OCI-LY1 (cell line): ENCODE results near the gene FAM24A.

Experiments used
- EZH2 ChIP-seq: fragments of 200-600 bp; sonication (generic), shearing (Covaris generic); IDR thresholded peaks from 2 replicates; pipeline ENCODE4 v1.8.0; 2017; ENCODE audit warnings: borderline replicate concordance, mixed run types, mild to moderate bottlenecking, antibody characterized with exemption, low read length, moderate library complexity, mixed read lengths
- TF ChIP-seq, protein P1 (sequence below): fragments of 200-600 bp; sonication (generic), shearing (Covaris generic); IDR thresholded peaks from 2 replicates; pipeline ENCODE4 v1.5.1; 2017; ENCODE audit warnings: mild to moderate bottlenecking, antibody characterized with exemption, low read length, moderate library complexity, mixed read lengths

DNA sequence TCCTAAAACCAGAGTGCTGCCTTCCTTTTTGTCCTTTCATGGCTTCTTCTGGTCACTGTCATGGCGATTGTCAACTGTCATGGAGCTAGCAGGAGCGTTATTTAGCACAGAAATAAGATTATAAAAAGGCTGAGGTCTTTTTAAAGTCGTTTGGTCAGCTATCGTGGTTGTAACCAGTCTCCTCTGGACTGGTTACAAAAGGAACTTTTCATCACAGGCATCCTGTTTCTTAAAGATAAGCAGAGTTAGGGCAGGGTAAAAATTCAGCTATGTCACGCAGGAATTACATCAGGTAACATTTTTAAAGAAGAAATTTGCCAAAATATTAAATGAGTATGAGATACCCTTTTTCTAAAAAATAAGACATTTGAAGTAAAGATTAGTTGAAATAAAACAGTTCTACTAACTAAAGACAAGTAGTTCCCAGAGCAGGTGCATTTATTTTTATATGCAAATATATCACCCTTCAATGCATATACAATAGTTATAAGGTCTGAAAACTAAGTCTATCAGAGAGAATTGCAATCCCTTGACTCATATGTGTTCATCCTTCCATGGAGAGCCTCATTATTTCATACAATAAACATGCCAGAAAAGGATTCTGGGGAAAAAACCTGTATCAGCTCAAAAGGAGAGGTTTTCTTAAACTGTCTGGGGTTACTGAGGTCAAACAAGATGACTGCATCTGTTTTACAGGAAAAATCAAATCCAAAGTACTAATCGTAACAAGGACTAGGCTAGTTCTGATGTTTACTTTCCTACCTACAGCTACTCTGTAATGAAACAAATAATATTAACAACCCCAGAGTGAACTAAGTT lies 20.9 kb downstream of the FAM24A start:
- TF ChIP-seq, protein P1, sequence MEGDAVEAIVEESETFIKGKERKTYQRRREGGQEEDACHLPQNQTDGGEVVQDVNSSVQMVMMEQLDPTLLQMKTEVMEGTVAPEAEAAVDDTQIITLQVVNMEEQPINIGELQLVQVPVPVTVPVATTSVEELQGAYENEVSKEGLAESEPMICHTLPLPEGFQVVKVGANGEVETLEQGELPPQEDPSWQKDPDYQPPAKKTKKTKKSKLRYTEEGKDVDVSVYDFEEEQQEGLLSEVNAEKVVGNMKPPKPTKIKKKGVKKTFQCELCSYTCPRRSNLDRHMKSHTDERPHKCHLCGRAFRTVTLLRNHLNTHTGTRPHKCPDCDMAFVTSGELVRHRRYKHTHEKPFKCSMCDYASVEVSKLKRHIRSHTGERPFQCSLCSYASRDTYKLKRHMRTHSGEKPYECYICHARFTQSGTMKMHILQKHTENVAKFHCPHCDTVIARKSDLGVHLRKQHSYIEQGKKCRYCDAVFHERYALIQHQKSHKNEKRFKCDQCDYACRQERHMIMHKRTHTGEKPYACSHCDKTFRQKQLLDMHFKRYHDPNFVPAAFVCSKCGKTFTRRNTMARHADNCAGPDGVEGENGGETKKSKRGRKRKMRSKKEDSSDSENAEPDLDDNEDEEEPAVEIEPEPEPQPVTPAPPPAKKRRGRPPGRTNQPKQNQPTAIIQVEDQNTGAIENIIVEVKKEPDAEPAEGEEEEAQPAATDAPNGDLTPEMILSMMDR = no peak
- no peak for TF ChIP-seq EZH2
